NCI-H1105 treated with DMSO at 0.1 percent for 48 hours (cell line): ENCODE data around the gene RANBP1.

Source experiments
- DNase-seq: peaks from one replicate; lab custom pipeline; 2025; lab: John Stamatoyannopoulos, UW

The RANBP1 gene

GRCh38 chr22:20089226-20089976, 26.5 kb upstream of the RANBP1 start:
- DNase-seq = no peak

GRCh38 chr22:20089977-20090729, 25.8 kb upstream of the RANBP1 start:
- DNase-seq = no peak

- DNase-seq = no peak
Observed at GRCh38 chr22:20090730-20091240, 25.1 kb upstream of the RANBP1 start.

GRCh38 chr22:20091690-20092476, 24.0 kb upstream of the RANBP1 start:
- no peak for DNase-seq

- DNase-seq = no peak
Observed at GRCh38 chr22:20092477-20092854, 23.4 kb upstream of the RANBP1 start.

- DNase-seq = no peak
Observed at GRCh38 chr22:20093418-20094196, 22.3 kb upstream of the RANBP1 start.

- DNase-seq = no peak
Observed at GRCh38 chr22:20094197-20094807, 21.6 kb upstream of the RANBP1 start.

GRCh38 chr22:20095521-20095920, 20.4 kb upstream of the RANBP1 start:
- DNase-seq = no peak

- DNase-seq = no peak
Observed at GRCh38 chr22:20096574-20097420, 19.1 kb upstream of the RANBP1 start.

GRCh38 chr22:20099099-20099711, 16.7 kb upstream of the RANBP1 start:
- DNase-seq = no peak

- DNase-seq = no peak
Observed at GRCh38 chr22:20101638-20102037, 14.3 kb upstream of the RANBP1 start.

GRCh38 chr22:20102203-20102780, 13.6 kb upstream of the RANBP1 start:
- no peak for DNase-seq

GRCh38 chr22:20105456-20106204, 10.3 kb upstream of the RANBP1 start:
- DNase-seq = no peak

GRCh38 chr22:20106205-20106848, 9.6 kb upstream of the RANBP1 start:
- DNase-seq = no peak

- DNase-seq = no peak
Observed at GRCh38 chr22:20106849-20107237, 9.1 kb upstream of the RANBP1 start.

- no peak for DNase-seq
Observed at GRCh38 chr22:20107471-20107901, 8.4 kb upstream of the RANBP1 start.

- DNase-seq = no peak
Observed at GRCh38 chr22:20107951-20108756, 7.8 kb upstream of the RANBP1 start.
